Liver (tissue), 9 donors: ENCODE results near the gene SH3BP1. TPM values are rescaled to one million over a fixed set of nuclear protein-coding genes. Genes with fewer than 3 reads are reported as not detected.
A peak's percentile ranks its signal among the peaks of the same experiment; 100 is the strongest.

Experiments used
- DNase-seq: peaks from one replicate; pipeline ENCODE4 v3.0.0-alpha.2; 2017; ENCODE audit warnings: low spot score
- H3K27ac ChIP-seq, 2 donors: one replicate each; pipeline ENCODE4 v1.7.0; 2013; ENCODE audit warnings: inconsistent platforms in 2 of 2, low read length in 2 of 2, control low read depth in 1 of 2, low read depth in 1 of 2, mild to moderate bottlenecking in 1 of 2
- H3K27me3 ChIP-seq, 4 donors: one replicate each; pipeline versions ENCODE4 v1.6.1 to v1.7.0; 2013; ENCODE audit warnings: low read length in 3 of 4, inconsistent platforms in 1 of 4, mild to moderate bottlenecking in 1 of 4, moderate library complexity in 1 of 4; ENCODE audit not compliant: control insufficient read depth in 4 of 4, insufficient read depth in 4 of 4
- H3K36me3 ChIP-seq, 4 donors: one replicate each; pipeline versions ENCODE4 v1.6.1 to v1.7.0; 2013; ENCODE audit warnings: low read length in 3 of 4, mild to moderate bottlenecking in 3 of 4, low read depth in 1 of 4, moderate library complexity in 1 of 4; ENCODE audit not compliant: control insufficient read depth in 4 of 4, insufficient read depth in 3 of 4
- H3K4me1 ChIP-seq, 4 donors: one replicate each; pipeline versions ENCODE4 v1.6.1 to v1.7.0; 2013; ENCODE audit warnings: low read length in 3 of 4, mild to moderate bottlenecking in 3 of 4, moderate library complexity in 1 of 4; ENCODE audit not compliant: control insufficient read depth in 4 of 4, insufficient read depth in 4 of 4
- H3K4me3 ChIP-seq, 3 donors: one replicate each; pipeline versions ENCODE4 v1.6.1 to v1.7.0; 2013; ENCODE audit warnings: low read length in 3 of 3, control low read depth in 1 of 3, low read depth in 1 of 3, mild to moderate bottlenecking in 1 of 3
- H3K9ac ChIP-seq, 2 donors: one replicate each; pipeline ENCODE4 v1.7.0; 2013; ENCODE audit warnings: low read length in 2 of 2, mild to moderate bottlenecking in 2 of 2, moderate library complexity in 2 of 2, control low read depth in 1 of 2, low read depth in 1 of 2
- H3K9me3 ChIP-seq, 4 donors: one replicate each; pipeline versions ENCODE4 v1.6.1 to v1.7.0; 2013; ENCODE audit warnings: low read length in 3 of 4; ENCODE audit not compliant: control insufficient read depth in 4 of 4
- ATF3 ChIP-seq: IDR thresholded peaks from 2 replicates; pipeline ENCODE4 v1.6.1; 2016; ENCODE audit warnings: antibody characterized with exemption
- CTCF ChIP-seq: fragments of 150-350 bp; IDR thresholded peaks from 2 replicates; pipeline ENCODE4 v1.5.1; 2017; ENCODE audit warnings: improper control_type of control experiment, low read depth, low read length; ENCODE audit not compliant: missing input control
- EGR1 ChIP-seq, 2 donors: IDR thresholded peaks; 2 replicates each; pipeline ENCODE4 v1.6.1; 2016 to 2018; ENCODE audit warnings: antibody characterized with exemption in 2 of 2, low read depth in 2 of 2
- FOXA1 ChIP-seq: IDR thresholded peaks from 2 replicates; pipeline ENCODE4 v1.6.1; 2016; ENCODE audit warnings: antibody characterized with exemption
- GABPA ChIP-seq, 2 donors: IDR thresholded peaks in 1 of 2; conservative IDR thresholded peaks in 1 of 2; 2 replicates each; pipeline ENCODE4 v1.6.1; 2016; ENCODE audit warnings: antibody characterized with exemption in 2 of 2, mild to moderate bottlenecking in 1 of 2, moderate library complexity in 1 of 2
- HNF4A ChIP-seq, 2 donors: conservative IDR thresholded peaks; 2 replicates each; pipeline ENCODE4 v1.6.1; 2016; ENCODE audit warnings: antibody characterized with exemption in 2 of 2, mild to moderate bottlenecking in 2 of 2
- HNF4G ChIP-seq: IDR thresholded peaks from 2 replicates; pipeline ENCODE4 v1.6.1; 2016; ENCODE audit warnings: antibody characterized with exemption
- NR2F2 ChIP-seq: IDR thresholded peaks from 2 replicates; pipeline ENCODE4 v1.6.1; 2016; ENCODE audit warnings: antibody characterized with exemption
- RAD21 ChIP-seq, 2 donors: IDR thresholded peaks; 2 replicates each; pipeline ENCODE4 v1.6.1; 2016; ENCODE audit warnings: antibody characterized with exemption in 2 of 2, mild to moderate bottlenecking in 2 of 2
- REST ChIP-seq: IDR thresholded peaks from 2 replicates; pipeline ENCODE4 v1.6.1; 2016; ENCODE audit warnings: antibody characterized with exemption, mild to moderate bottlenecking
- YY1 ChIP-seq: IDR thresholded peaks from 2 replicates; pipeline ENCODE4 v1.6.1; 2016; ENCODE audit warnings: antibody characterized with exemption, mild to moderate bottlenecking
- WGBS: extraction: QIAGEN DNeasy Blood & Tissue Kit; methylation state at CpG from one replicate; pipeline ENCODE4 v1.1.7; 2013; 5-methylcytosine and 5-hydroxymethylcytosine counted together
- polyA plus RNA-seq, 2 donors: library from polyadenylated mRNA; stranded (reverse) in 1 of 2; unstranded in 1 of 2; fragments of 200-250 nt in 1 of 2; fragments of >200 nt in 1 of 2; fragmentation: Nextera tagmentation in 1 of 2; extraction: Ambion mirVana in 1 of 2; gene quantifications; one replicate each; pipeline versions ENCODE4 v1.2.1 to v1.2.3, GENCODE V29; 2013 to 2015
- total RNA-seq, 2 donors: library from RNA; depleted of rRNA; stranded (reverse); fragments of >200 nt; gene quantifications; one replicate each; pipeline ENCODE4 v1.2.3, GENCODE V29; 2014
- donor health status: healthy.
- donor health status: healthy.
- donor health status: healthy.
- donor health status: healthy.
- donor health status: healthy.

SH3BP1 gene
- total and polyA plus RNA-seq, 4 donors: 0.24 to 8.2 (median 2.7) TPM

- no peak for DNase-seq
- Histone ChIP-seq H3K9ac (no peak overlapping the region), H3K36me3 (peaks cover 9 to 40% (median 17%) of the 10 kb centered on the region in 4 donors), H3K4me3 (no peak overlapping the region), H3K9me3 (no peaks in the 10 kb centered on the region), H3K27ac (no peak overlapping the region), H3K27me3 (no peaks in the 10 kb centered on the region), H3K4me1 (peaks cover 10 to 26% (median 23%) of the 10 kb centered on the region in 4 donors)
- WGBS: 94% methylated on average over 12 of the region's 12 CpGs
- TF ChIP-seq HNF4A (conservative IDR thresholded peaks at IDR 0.05): no peak
- no peak for TF ChIP-seq YY1
- TF ChIP-seq EGR1 (IDR thresholded peaks at IDR 0.05; ENCODE audit: low read depth in 2 of 2): no peak
- TF ChIP-seq HNF4G: no peak
- TF ChIP-seq ATF3: no peak
- TF ChIP-seq REST: no peak
Measured at GRCh38 chr22:37621352-37621860, 18.1 kb upstream of the SH3BP1 start.

- TF ChIP-seq CTCF: peak; percentile 63
- TF ChIP-seq RAD21 (IDR thresholded peaks at IDR 0.05): peak; percentile 70 to 78
- no peak for TF ChIP-seq GABPA (IDR thresholded peaks at IDR 0.05 in 1 of 2, conservative IDR thresholded peaks at IDR 0.05 in 1 of 2)
- H3K9me3 ChIP-seq: no peaks in the 10 kb centered on the region
- H3K4me1 ChIP-seq: peaks cover 13 to 38% (median 34%) of the 10 kb centered on the region in 4 donors
- no peaks in the 10 kb centered on the region for H3K27me3 ChIP-seq
- peak overlapping the region; percentile 31 to 42 for H3K27ac ChIP-seq
- no peak overlapping the region for H3K4me3 ChIP-seq
- DNase-seq: peak; percentile 76
- no peak overlapping the region for H3K9ac ChIP-seq
- peaks cover 2 to 24% (median 10%) of the 10 kb centered on the region in 4 donors for H3K36me3 ChIP-seq
- 67% methylated on average over 22 of the region's 22 CpGs for WGBS
Measured at GRCh38 chr22:37623075-37624016, 16.1 kb upstream of the SH3BP1 start.

GRCh38 chr22:37624017-37624365 is 15.5 kb upstream of the SH3BP1 start:
- peaks cover 0 to 18% (median 8%) of the 10 kb centered on the region in 4 donors for H3K36me3 ChIP-seq
- 37% methylated on average over 6 of the region's 6 CpGs for WGBS
- no peak overlapping the region for H3K9ac ChIP-seq
- H3K27ac ChIP-seq: peak overlapping the region; percentile 31 to 42
- TF ChIP-seq NR2F2 (no peak), HNF4A (conservative IDR thresholded peaks at IDR 0.05) (peak in 1 of 2 donors; percentile 7), FOXA1 (no peak), YY1 (no peak)
- peaks cover 13 to 39% (median 35%) of the 10 kb centered on the region in 4 donors for H3K4me1 ChIP-seq
- H3K4me3 ChIP-seq: no peak overlapping the region
- H3K27me3 ChIP-seq: no peaks in the 10 kb centered on the region
- no peak for DNase-seq
- H3K9me3 ChIP-seq: no peaks in the 10 kb centered on the region
